ENCODE data around the gene NFIA.

GRCh38 chr1:61116421-61116820 is 34.1 kb downstream of the NFIA start:
- TF ChIP-seq CTCF (IDR thresholded peaks at IDR 0.05; ENCODE audit: low read length), result no peak
- no peak for TF ChIP-seq EZH2 (optimal IDR thresholded peaks at IDR 0.05; ENCODE audit: low read depth, low read length)
